Panc1 (cell line): ENCODE measurements around the gene IFRD1. TPM values are rescaled to one million over a fixed set of nuclear protein-coding genes. Genes with fewer than 3 reads are reported as not detected.
A peak's percentile ranks its signal among the peaks of the same experiment; 100 is the strongest.

Experiments
- ATAC-seq: fragments of 200-7000 bp; cut with Tn5 transposase; 2 replicates; pipeline ENCODE4 v1.9.1; 2020; ENCODE audit warnings: mild to moderate bottlenecking, moderate library complexity
- BruUV-seq: library from RNA; stranded (reverse); fragments of 400-500 nt; replicated peaks from 2 replicates; lab custom pipeline; 2021; lab: Mats Ljungman, UMichigan
- CTCF ChIA-PET: fragments of 300-600 bp; sonication (Branson Sonifier 250); formaldehyde crosslinking; loops from one replicate; lab custom pipeline; 2022; ENCODE audit warnings: antibody characterized with exemption; lab: Charles Lee
- POLR2A ChIA-PET: fragments of 300-600 bp; sonication (Branson Sonifier 250); formaldehyde crosslinking; loops from one replicate; lab custom pipeline; 2022; ENCODE audit warnings: antibody characterized with exemption; lab: Charles Lee
- DNase-seq: peaks from one replicate; pipeline ENCODE4 v3.0.0-alpha.2; 2010; ENCODE audit warnings: low read depth, low spot score
- H3K27ac ChIP-seq: 2 replicates; pipeline ENCODE4 v1.5.1; 2011; ENCODE audit warnings: mild to moderate bottlenecking, low read length, inconsistent platforms
- H3K27me3 ChIP-seq: fragments of 200-500 bp; sonication (Bioruptor generic); 2 replicates; pipeline ENCODE4 v1.6.0; 2014; ENCODE audit warnings: low read length, inconsistent platforms; ENCODE audit not compliant: control insufficient read depth, insufficient read depth
- H3K36me3 ChIP-seq: fragments of 200-500 bp; sonication (Bioruptor generic); 2 replicates; pipeline ENCODE4 v1.5.1; 2014; ENCODE audit warnings: inconsistent platforms, mild to moderate bottlenecking, low read length, moderate library complexity; ENCODE audit not compliant: control insufficient read depth, insufficient read depth
- H3K4me1 ChIP-seq: 2 replicates; pipeline ENCODE4 v1.5.1; 2011; ENCODE audit warnings: inconsistent platforms, mild to moderate bottlenecking, low read length, moderate library complexity; ENCODE audit not compliant: control insufficient read depth, insufficient read depth
- H3K4me3 ChIP-seq, 2 experiments: 2 replicates each; pipeline ENCODE4 v1.5.1; 2011 to 2012; ENCODE audit warnings: low read depth in 2 of 2, low read length in 2 of 2, mild to moderate bottlenecking in 2 of 2, inconsistent platforms in 1 of 2, moderate library complexity in 1 of 2
- H3K9me3 ChIP-seq: fragments of 200-500 bp; sonication (Bioruptor generic); 2 replicates; pipeline ENCODE4 v1.5.1; 2014; ENCODE audit warnings: low read depth, mild to moderate bottlenecking, inconsistent platforms, low read length, moderate library complexity; ENCODE audit not compliant: control insufficient read depth, insufficient read depth
- CTCF ChIP-seq: fragments of 450-650 bp; IDR thresholded peaks from 2 replicates; pipeline ENCODE4 v1.5.1; 2017; ENCODE audit warnings: mild to moderate bottlenecking
- POLR2AphosphoS5 ChIP-seq: IDR thresholded peaks from 2 replicates; pipeline ENCODE4 v1.6.1; 2012; ENCODE audit warnings: mild to moderate bottlenecking, low read depth, low read length, moderate library complexity
- REST ChIP-seq, 2 experiments: IDR thresholded peaks; 2 replicates each; pipeline ENCODE4 v1.6.1; 2011 to 2012; ENCODE audit warnings: low read depth in 2 of 2, control low read depth in 1 of 2, low read length in 1 of 2, mild to moderate bottlenecking in 1 of 2, moderate library complexity in 1 of 2; ENCODE audit not compliant: insufficient read depth in 1 of 2
- SIN3A ChIP-seq: IDR thresholded peaks from 2 replicates; pipeline ENCODE4 v1.6.1; 2012; ENCODE audit warnings: low read depth, mild to moderate bottlenecking, low read length, moderate library complexity, borderline replicate concordance; ENCODE audit not compliant: insufficient read depth
- TCF7L2 ChIP-seq: IDR thresholded peaks from 2 replicates; pipeline ENCODE4 v1.6.1; 2011; ENCODE audit warnings: mild to moderate bottlenecking, low read depth, low read length, inconsistent platforms
- in situ Hi-C: cut with HindIII; loops from 2 replicates; pipeline ENCODE4 v1.10.0; 2016; ENCODE audit warnings: low sequenced_read_pairs, low pct_unique_long_range_greater_than_20kb
- intact Hi-C: fragments of 100-400 bp; cut with micrococcal nuclease; formaldehyde crosslinking; loops from one replicate; pipeline ENCODE4 v1.10.0; 2022; ENCODE audit not compliant: unreplicated experiment
- total RNA-seq: library from RNA; stranded (reverse); gene quantifications from one replicate; pipeline ENCODE4 v1.2.1, GENCODE V29; 2021; ENCODE audit not compliant: unreplicated experiment

IFRD1 gene
- total RNA-seq, 1 experiment from 2014 or later: 54.3 TPM

- POLR2A ChIA-PET: no interaction called here
- intact Hi-C loops (loop anchor here (5.0 kb wide), 1 partner anchor 754 kb away; no protein-coding TSS in a partner anchor), in situ Hi-C loops (no loop called here)
- Histone ChIP-seq H3K4me1 (peaks cover 3% of the 10 kb centered on the region; the same call in 1 of the 2 replicates), H3K4me3 (no peak overlapping the region), H3K27me3 (peaks cover 6% of the 10 kb centered on the region; the same call in 1 of the 2 replicates), H3K36me3 (no peaks in the 10 kb centered on the region), H3K27ac (no peak overlapping the region), H3K9me3 (no peaks in the 10 kb centered on the region)
- ATAC-seq (peak; percentile 94), DNase-seq (peak; percentile 74)
- BruUV-seq: no TSS peak
- CTCF ChIA-PET: interaction anchor here (1.7 kb wide), 1 partner anchor 15 kb away, joined by 6 read pairs; the partner anchor contains the start of gene LSMEM1
- no peak for TF ChIP-seq REST (IDR thresholded peaks at IDR 0.05; ENCODE audit: insufficient read depth in 1 of 2, low read depth in 2 of 2, low read length in 1 of 2)
- peak; percentile 79 for TF ChIP-seq CTCF
Measured at GRCh38 chr7:112495810-112496462, 45.7 kb downstream of the IFRD1 start.

GRCh38 chr7:112497481-112497880, 47.2 kb downstream of the IFRD1 start:
- no peaks in the 10 kb centered on the region for H3K9me3 ChIP-seq
- H3K4me3 ChIP-seq: no peak overlapping the region
- DNase-seq (no peak), ATAC-seq (no peak)
- BruUV-seq: no TSS peak
- peaks cover 3% of the 10 kb centered on the region; the same call in 1 of the 2 replicates for H3K4me1 ChIP-seq
- no peak overlapping the region for H3K27ac ChIP-seq
- in situ Hi-C loops: no loop called here
- TF ChIP-seq TCF7L2 (no peak), POLR2AphosphoS5 (no peak), REST (IDR thresholded peaks at IDR 0.05; ENCODE audit: insufficient read depth in 1 of 2, low read depth in 2 of 2, low read length in 1 of 2) (no peak), SIN3A (no peak), CTCF (no peak)
- CTCF ChIA-PET: interaction anchor here (1.7 kb wide), 1 partner anchor 17 kb away, joined by 6 read pairs; the partner anchor contains the start of gene LSMEM1
- POLR2A ChIA-PET: no interaction called here
- peaks cover 6% of the 10 kb centered on the region; the same call in 1 of the 2 replicates for H3K27me3 ChIP-seq
- intact Hi-C loops: loop anchor here (5.0 kb wide), 1 partner anchor 755 kb away; no protein-coding TSS in a partner anchor
- no peaks in the 10 kb centered on the region for H3K36me3 ChIP-seq
